Smooth muscle cell of the brain vasculature (primary cell): ENCODE results near the gene RAI1.

Source experiments
- DNase-seq: peaks from one replicate; pipeline ENCODE4 v3.0.0-alpha.2; 2012; ENCODE audit warnings: low read depth, low spot score

Gene RAI1

DNA sequence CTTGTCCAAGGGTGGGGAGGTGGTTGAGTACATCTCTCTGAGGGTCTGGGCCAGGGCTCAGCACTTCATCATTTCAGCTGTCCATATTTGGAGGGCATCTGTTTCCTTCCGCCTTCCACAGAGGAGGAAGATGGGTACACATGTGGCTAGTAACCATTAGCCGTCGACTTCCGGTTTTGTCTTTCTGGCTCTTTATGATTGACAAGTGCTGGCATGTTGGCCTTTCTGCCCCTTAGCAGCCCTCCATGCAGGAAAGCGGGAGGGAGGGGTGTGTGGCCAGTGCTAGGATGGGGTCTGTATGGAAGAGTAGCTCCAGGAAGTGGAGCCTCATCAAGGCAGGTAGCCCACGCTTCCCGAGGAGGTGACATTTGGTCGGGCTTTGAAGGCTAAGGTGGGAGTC lies 69.6 kb downstream of the RAI1 start:
- no peak for DNase-seq

DNA sequence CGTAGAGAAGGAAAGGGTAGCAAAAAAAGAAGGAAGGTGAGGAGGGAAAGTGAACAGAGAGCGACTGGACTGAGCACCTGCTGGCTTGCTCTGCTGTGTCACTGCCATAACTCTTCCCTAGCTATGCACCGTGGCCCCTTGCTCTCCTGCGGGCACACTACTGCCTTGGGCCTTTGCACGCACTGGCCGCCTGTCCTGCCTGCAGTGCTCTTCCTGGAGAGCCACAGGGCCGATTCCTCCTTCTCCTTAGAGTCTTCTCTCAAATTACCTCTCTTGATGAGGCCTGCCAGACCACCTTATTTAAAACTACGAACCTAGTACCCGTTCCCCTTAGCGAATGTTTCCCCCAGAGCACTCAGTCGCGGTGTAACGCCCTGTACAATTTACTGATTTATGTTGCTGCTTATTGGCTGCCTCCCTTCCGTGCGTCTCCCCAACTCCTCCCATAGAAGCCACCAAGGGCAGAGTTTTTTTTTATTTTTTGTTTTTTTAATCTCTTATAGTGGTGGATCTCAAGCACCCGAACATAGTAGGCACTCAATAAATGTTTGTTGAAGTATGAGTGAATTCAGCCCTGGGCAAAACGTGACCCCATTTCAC lies 70.3 kb downstream of the RAI1 start:
- no peak for DNase-seq

DNA sequence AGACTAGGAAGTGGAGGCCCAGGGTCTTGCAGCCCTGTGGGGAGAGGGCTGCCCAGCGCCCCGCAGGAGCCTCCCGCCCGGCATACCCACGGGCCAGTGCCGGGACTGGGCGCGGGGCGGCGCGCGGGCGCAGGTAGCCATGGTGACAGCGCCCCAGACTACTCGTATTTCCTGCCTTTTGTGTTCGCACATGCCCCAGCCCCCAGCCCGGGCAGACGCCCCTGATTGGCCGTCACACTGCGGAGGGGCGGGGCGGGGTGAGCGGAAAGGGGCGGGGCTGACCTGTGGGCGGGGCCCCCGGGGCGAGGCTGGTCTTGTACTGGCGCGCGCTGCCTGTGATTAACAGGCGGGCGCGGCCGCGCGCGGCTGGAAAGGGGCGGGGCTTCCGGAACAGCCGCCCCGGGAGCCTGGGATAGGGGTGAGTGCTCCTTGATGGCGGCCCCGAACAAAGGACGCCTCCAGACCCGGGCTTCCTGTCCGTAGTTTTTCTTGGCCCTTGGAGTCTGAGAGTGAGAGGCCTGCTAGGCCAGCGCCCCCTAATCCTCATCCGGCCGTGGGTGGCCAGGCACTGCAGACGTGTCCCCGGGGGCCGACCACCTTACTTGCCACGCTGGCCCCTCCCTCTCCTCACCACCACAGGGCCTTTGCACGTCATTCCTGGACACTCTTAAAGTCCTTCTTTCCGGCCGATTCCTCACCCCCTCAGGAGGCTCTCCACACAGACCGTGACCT lies 71.0 kb downstream of the RAI1 start:
- DNase-seq, result peak; percentile 77

- DNase-seq, result no peak
These were observed 71.6 kb downstream of the RAI1 start for GRCh38 chr17:17752821-17753321.

DNA sequence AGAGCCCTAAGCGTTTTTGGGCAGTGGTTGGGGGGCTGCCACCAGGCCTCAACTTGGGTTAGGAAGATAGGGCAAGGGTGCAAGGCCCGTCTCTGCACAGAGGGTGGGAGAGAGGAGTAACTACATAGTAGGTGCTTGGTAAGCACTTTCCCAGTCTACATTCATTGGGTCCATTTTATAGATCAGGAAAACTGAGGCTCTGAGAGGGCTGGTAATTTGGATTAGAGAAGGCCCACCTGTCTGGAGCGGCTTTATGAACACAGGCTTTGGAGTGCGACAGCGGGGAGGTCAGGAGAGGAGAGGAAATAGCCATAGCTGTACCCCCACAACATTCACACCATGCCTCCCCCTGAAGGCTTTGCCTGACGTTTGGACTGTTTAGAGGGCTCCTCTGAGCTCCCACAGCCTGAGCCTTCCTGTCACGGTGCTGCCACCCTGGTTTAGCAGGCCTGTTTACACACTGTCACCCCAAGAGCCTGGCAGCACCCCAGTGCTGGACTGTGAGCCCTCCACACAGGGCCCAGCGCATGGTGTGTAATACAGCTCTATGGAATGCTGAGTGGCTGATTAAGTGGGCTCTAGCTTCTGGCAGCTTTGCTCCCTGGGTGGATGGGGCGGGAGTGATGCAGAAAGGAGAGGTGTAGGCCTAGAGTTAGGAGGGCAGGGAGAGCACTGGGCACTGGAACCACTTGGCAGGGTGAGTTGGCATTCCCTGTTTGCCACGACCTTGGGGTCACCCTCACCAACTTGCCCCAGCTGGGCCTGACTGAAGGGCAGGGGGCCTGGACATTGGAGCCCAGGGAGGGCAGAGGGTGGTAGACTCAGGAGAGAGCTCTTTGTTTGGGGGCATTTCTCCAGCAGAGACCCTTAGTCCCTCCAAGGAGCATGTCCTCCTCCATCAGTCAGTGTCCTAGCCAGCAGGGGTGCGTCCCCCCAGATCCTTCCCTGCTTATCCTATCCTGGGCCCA lies 73.7 kb downstream of the RAI1 start:
- no peak for DNase-seq

- DNase-seq, result no peak
These were observed 74.5 kb downstream of the RAI1 start for GRCh38 chr17:17755715-17756114.

GRCh38 chr17:17757391-17757791 lies 76.1 kb downstream of the RAI1 start:
- DNase-seq, result no peak

DNA sequence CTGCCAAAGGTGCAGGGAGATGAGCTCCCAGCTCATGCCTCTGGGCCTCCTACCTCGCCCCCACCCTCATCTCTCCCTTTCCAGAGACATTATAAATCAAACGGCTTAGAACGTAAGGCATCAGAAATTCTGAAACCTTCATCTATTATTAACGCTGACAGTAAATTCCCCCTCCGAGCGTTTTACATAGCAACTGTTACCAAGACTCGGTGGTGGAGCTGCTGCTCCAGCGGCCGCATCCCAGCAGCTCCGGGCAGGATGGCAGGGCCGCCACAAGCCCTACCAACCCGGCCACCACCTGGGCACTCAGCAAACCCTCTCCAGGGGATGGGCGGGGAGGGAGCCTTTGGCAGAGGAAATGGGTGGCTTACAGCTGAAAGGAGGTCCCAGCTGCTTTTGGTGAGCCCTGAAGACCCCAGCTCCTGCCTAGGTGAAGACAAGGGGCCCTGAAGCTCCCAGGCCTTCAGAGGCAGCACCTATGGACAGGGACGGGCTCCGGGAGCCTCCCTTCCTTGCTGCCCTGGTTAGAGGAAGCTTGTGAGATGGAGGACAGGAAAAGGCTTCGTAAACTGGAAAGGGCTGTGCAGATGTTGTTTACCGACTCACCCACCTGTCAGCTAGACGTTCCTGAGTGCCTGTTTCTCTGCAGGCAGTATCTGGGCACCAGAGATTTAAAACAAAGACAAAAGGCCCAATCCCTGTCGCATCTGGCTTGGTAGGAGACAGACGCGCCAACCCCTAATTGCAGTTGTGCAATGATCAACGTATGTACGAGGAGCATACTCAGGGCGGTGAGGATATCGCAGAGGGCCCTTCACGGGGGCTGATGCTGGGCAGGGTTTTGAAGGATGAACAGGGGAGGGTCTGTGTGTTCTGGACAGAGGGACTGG lies 76.9 kb downstream of the RAI1 start:
- DNase-seq, result no peak

- DNase-seq, result no peak
These were observed 77.8 kb downstream of the RAI1 start for GRCh38 chr17:17758941-17759563.

GRCh38 chr17:17760350-17760749 lies 79.1 kb downstream of the RAI1 start:
- DNase-seq, result no peak

DNA sequence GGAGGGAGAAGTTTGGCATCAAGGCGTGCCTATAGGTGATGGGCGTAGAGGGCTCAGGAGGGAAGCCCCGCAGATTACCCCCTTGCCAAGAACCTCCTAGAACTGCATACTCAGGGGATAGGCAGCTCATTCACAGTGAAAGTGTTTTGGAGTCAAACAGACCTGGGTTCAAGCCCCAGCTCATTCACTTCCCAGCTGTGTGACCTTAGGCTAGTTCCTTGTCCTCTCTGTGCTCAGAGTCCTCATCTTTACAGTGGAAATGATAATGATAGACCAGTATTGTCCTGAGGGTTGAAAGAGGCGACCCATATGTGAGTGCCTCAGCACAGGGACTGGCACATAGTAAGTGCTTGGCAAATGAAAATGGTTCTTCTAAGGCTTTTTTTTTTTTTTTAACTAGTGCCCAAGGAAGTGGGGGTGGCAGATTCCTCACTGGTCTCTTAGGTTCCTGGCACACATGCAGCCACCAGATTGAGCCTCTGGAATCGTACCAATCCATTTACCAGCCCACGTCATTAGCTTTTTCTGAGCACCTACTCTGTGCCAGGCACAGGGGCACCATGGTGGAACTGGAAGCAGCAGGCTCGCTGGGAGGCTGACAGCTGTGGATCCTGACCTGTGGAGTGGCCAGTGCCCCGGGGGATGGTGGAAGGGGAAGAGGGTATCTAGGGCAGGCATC lies 79.8 kb downstream of the RAI1 start:
- DNase-seq, result no peak

DNA sequence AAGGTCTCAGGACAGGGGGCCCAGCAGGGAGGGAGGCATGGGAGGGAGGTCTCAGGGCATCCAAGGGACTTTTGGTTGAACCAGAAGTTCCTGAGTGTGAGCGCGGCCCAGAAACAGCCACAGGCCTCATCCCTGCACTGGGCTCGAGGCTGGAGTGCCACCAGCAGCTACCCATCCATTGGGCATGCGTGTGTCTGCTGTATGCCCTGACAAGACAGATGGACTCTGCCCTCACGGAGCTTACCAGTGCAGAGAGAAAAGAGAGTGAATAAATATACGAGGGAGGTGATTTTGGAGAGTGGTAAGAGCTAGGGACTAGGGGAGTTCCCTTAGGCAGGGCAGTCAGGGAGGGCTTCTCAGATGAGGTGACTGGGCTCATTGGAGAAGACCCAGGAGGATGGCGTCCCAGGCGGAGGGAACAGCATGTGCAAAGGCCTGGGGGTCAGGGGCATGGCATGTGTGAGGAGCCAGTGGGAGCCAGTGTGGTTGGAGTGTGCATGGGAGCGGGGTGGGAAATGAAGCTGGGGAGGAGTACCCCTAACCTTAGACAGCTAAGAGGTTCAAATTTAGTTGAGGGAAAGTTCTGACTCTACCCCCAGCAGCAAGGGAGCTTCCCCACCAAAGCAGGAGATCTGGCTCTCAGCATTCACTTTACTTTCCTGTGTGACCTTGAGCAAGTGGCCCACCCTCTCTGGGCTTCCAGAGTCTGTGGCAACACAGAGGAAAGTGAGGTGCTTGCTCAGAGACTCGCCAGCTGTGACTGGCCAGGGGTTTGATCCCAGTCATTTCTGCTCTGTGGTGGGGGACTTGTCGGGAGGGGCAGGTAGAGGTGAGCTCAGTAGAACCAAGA lies 80.9 kb downstream of the RAI1 start:
- DNase-seq, result no peak

- no peak for DNase-seq
These were observed 81.5 kb downstream of the RAI1 start for GRCh38 chr17:17762744-17763105.

DNA sequence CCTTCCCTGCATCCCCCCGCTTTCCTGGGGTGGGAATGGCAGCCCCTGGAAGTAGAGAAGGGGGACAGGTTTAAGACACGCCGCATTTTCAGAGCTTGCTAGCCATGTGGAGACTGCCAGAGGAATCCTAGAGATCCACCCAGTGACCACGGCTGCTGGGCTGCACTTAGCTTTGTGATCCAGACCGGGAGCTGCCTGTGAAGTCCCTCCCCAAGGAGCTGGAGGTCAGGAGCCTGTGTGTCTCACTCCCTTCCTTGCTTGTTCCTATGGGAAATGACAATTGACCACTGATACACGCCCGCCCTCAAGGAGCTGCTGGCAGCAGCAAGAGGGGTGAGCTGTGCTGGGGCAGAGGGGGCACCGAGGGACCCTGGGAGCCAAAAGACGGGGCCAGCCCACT lies 81.9 kb downstream of the RAI1 start:
- no peak for DNase-seq

DNA sequence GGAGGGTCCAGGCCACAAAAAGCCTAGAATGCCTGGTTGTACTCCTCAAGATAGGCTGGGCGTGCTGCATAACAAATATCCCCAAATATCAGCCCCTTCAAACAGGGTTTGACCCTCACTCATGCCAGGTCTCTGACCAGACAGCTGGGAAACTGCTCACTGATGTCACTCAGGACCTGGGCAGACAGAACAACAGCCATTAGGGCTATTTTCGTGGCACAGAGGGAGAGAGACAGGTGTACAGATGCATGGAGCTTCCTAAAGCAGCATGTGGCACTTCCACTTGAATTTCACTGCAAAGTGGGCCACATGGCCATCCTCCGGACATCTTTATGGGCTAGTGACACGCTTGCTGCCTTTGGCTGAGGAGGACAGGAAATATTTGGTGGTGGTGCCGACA lies 82.5 kb downstream of the RAI1 start:
- no peak for DNase-seq

- no peak for DNase-seq
These were observed 84.3 kb downstream of the RAI1 start for GRCh38 chr17:17765359-17766076.

DNA sequence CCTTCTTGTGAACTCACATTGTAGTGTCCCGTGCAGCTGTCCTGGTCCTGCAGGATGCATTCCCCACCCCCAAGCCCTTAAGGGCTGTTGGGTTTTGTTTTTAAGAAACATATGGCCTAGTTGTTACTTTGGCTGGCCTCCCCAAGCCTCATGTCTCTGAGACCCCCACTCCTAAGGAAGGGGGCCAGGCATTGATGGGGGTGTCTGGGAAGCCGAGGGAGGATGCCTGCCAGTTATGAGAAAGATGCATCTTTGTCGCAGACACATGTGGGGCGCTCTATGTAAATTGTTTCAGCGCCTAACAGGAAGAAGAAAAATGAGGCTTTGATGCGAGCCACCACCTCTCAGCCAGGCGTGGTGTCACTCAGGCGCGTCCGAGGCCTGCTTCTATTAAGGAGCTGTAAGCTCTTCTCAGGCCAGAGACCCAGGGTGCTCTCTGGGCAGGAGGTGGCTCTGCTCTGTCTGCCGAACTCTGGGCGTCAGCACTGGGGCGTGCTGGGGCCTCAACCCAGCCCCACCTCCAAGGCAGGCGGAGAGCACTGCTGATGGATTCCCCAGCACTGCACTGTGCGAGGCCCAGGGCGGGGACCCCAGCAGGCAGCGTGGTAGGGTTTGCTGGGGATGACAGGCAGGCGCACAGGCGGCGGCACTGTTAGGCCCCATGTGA lies 85.0 kb downstream of the RAI1 start:
- DNase-seq, result no peak

GRCh38 chr17:17766744-17767120 lies 85.5 kb downstream of the RAI1 start:
- DNase-seq, result no peak
